GM12872 (cell line): ENCODE results near the gene NDUFA5.

Experiments used
- TF ChIP-seq, protein P1 (sequence below): IDR thresholded peaks from 3 replicates; pipeline ENCODE4 v1.5.1; 2011; ENCODE audit warnings: low read depth, mild to moderate bottlenecking, low read length, moderate library complexity; ENCODE audit not compliant: insufficient read depth

The NDUFA5 gene

GRCh38 chr7:123505221-123505620, 52.4 kb downstream of the NDUFA5 start:
- TF ChIP-seq, protein P1, sequence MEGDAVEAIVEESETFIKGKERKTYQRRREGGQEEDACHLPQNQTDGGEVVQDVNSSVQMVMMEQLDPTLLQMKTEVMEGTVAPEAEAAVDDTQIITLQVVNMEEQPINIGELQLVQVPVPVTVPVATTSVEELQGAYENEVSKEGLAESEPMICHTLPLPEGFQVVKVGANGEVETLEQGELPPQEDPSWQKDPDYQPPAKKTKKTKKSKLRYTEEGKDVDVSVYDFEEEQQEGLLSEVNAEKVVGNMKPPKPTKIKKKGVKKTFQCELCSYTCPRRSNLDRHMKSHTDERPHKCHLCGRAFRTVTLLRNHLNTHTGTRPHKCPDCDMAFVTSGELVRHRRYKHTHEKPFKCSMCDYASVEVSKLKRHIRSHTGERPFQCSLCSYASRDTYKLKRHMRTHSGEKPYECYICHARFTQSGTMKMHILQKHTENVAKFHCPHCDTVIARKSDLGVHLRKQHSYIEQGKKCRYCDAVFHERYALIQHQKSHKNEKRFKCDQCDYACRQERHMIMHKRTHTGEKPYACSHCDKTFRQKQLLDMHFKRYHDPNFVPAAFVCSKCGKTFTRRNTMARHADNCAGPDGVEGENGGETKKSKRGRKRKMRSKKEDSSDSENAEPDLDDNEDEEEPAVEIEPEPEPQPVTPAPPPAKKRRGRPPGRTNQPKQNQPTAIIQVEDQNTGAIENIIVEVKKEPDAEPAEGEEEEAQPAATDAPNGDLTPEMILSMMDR = no peak

- TF ChIP-seq, protein P1 = no peak
Observed at GRCh38 chr7:123502201-123502600, 55.4 kb downstream of the NDUFA5 start.

DNA sequence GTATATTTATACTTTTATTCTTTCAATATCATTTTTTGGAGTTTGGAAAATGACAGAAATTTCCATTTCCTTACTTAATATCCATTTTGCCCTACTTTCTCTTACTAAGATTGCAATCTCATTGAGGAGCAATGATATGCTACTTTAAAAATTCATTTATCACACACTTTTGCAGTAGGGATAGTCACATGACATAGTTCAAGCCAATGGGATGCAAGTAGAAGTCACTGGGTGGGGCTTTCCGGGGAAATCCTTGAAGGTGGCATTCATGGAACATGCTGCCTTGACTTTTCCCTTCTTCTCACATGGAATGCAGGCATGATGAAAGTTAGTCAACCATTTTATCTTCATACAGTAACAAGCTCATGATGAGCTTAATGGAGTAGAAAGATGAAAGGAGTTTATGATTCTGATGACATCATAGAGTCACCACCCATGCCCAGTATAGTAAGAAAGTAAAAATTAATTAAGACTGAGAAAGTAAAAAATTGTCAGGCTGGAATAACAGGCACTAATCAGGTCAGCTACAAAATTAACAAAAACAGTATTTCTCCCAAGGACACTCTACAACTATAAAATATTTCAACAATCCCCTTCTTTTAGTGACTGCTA, 56.6 kb downstream of the NDUFA5 start:
- TF ChIP-seq, protein P1 = no peak

GRCh38 chr7:123499211-123499970, 58.2 kb downstream of the NDUFA5 start:
- TF ChIP-seq, protein P1 = no peak

- TF ChIP-seq, protein P1 = no peak
Observed at GRCh38 chr7:123498601-123499000, 59.0 kb downstream of the NDUFA5 start.

DNA sequence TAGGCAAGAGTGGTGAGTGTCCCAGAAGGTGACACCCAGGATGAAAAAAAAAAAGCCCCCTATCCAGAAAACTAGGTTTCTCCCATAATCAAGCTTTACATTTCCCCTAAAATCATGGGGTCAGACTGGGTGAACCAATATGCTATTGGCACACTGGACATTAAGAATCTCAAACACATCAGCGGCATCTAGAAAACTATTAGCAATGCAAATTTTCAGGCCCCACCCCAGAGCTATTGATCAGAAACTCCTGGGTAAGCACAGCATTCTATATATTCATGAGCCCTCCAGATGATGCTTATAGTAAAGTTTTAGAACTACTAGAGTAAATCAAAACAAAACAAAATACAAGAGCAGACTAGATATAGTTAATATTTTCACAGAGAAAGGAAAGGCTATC, 59.6 kb downstream of the NDUFA5 start:
- TF ChIP-seq, protein P1 = no peak

DNA sequence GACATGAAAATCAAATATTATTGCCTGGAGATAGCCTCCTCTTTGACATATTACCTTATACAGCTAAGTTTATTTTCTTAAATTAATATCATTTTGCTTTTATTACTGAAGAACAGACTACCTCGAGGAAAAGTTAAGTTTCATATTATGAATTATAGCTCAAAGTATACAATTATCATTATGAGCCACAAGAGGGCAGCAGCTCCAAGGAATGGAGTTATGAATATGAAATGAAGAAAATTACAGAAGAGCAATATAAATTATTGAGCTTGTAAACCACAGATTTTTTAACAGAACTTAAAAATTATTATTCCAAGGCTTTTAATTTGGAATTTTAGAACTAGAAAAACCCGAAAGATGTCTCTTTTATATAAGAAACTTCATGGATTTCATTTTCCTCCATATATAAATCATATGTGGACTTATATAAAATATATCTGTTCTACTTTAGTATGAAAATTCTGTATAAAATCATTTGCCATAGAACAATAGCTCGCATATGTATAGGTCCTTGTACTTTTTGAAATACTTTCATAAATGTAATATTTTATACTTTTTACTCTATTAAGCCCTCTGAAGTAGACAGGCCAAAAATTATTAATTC, 63.3 kb downstream of the NDUFA5 start:
- TF ChIP-seq, protein P1 = peak; percentile 38; the same call in 2 of the 3 replicates
